Ecto neural progenitor cell (in vitro differentiated cells): ENCODE results near the gene SLC39A11.

Source experiments
- DNase-seq: peaks from one replicate; pipeline ENCODE4 v3.0.0-alpha.2; 2018; ENCODE audit warnings: low spot score

Gene SLC39A11

GRCh38 chr17:72976971-72977770 is 115.3 kb downstream of the SLC39A11 start:
- DNase-seq, result no peak

DNA sequence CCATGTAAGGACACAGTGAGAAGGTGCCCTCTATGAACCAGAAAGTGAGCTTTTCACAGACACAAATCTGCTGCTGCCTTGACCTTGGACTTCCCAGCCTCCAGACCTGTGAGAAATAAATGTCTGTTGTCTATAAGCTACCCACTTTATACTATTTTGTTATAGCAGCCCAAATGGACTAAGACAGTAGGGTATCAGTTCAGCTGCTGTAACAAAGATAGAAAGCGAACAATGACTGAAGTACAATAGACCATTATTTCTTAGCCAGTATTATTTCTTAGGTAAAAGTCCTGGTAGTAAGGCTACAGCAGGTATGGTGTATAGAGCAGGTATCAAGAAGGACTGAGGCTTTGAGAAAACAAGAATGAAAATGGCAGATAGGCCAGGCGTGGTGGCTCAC is 117.0 kb downstream of the SLC39A11 start:
- no peak for DNase-seq

- no peak for DNase-seq
Measured at GRCh38 chr17:72974605-72975232, 117.8 kb downstream of the SLC39A11 start.

DNA sequence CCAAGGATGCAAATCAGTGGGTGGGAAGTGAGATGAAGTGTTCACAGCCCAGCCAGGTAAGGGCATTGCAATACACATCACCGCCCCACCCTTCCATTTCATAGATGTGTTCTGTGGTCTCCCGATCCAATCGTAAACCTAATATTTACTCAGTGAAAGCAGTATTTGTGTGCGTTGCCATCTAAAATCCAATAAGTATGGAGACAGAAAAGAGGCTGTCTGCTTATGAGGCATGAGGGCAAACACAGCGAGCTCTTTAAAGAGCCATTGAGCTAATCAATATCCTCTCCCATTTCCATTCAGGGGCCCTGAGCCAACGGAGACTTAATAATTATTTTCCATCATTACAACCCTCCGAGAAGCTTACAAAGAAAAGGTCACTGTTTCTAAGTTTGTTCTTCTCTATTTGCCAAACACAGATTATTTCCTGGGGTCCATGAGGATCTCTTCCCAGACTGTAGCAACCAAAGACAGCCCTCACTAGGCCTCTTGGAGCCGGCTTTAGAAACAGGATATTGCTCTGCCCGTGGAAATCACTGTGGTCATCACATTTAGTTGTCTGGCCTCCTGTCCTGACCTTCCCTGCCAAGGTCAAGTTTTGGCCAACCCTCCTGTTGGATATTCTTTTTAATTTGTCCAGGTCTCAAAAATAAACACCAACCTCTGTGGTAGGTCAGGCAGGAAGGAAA is 120.1 kb downstream of the SLC39A11 start:
- DNase-seq, result no peak

GRCh38 chr17:72971226-72971880 is 121.1 kb downstream of the SLC39A11 start:
- no peak for DNase-seq

DNA sequence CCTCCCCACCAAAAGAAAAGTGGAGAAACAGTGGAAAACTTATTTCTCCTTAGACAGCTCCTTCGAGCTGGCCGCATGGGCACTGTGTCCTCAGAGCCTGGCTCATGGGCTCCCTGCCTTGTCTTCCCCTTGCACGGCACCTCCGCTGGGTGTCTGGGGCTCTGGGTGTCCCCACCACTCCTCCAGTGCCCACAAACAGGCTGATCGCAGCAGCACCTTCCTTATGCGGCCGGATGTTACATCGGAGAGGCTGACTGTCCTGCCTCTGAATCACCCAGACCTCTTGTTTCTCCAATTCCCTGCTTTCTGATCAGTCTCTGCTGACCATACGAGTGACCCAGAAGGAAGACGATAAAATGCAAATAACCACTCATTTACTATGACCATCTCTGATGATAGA is 121.7 kb downstream of the SLC39A11 start:
- no peak for DNase-seq

- no peak for DNase-seq
Measured at GRCh38 chr17:72970246-72970645, 122.2 kb downstream of the SLC39A11 start.

- DNase-seq, result no peak
Measured at GRCh38 chr17:72969293-72969906, 123.1 kb downstream of the SLC39A11 start.

- DNase-seq, result no peak
Measured at GRCh38 chr17:72968798-72969197, 123.7 kb downstream of the SLC39A11 start.

GRCh38 chr17:72967977-72968585 is 124.4 kb downstream of the SLC39A11 start:
- DNase-seq, result no peak

DNA sequence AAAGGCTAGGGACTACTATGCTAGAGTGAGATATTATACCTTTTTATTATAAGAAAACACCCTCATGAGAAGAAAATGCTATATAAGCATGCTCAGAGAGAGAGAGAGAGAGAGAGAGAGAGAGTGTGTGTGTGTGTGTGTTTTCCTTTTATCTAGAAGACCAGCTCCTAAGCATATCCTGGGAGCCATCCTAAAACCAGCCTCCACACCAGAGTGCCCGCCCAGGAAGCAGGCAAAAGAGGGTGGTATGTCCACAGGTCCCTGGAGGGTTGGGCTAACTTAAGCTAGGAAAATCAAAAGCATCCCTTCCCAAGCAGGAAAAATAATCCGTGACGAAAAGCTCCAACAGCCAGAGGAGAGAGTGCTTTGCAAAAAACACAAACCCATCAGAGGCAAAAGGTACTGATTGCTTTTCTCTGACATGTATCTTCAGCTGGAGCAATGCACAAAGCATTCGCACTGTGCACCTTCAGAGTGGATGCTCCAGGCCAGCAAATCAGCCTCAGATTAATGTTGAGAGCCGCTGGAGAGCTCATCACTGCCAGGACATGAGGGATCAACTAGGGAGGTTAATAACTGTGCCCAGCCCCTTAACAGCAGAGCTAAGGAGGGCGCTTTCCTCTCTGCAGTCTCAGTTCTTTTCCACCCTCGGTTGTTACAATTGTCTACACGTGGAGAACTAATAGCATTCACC is 125.1 kb downstream of the SLC39A11 start:
- DNase-seq, result no peak

- no peak for DNase-seq
Measured at GRCh38 chr17:72962106-72962505, 130.4 kb downstream of the SLC39A11 start.

DNA sequence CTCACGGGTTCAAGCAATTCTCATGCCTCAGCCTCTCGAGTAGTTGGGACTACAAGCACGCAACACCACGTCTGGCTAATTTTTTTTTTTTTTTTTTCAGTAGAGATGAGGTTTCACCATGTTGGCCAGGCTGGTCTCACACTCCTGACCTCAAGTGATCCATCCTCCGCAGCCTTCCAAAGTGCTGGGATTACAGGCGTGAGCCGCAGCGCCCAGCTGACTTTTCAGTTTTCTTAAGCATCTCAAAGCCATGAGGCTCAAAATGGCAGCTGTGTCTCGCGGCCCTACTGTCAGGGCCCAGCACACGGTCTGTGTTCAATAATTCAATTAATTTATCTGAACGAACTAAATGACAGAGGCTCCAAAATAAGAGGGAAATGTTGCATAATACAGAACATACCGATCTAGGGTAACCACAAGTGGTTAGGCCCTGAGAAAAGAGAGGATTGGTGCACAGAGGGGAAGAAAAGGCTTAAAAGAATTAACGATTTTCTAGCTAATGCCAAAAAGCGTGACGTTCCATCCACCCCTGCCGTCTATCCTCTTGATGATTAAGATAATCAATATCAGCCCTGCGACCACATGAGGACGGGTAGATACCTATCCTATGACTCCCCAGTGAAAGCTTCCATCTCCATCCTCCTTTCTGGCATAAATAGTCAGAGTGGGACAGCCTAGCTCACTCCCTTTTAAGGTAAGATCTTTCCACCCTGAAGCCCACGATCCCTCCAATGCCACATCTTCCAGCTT is 136.9 kb downstream of the SLC39A11 start:
- no peak for DNase-seq

DNA sequence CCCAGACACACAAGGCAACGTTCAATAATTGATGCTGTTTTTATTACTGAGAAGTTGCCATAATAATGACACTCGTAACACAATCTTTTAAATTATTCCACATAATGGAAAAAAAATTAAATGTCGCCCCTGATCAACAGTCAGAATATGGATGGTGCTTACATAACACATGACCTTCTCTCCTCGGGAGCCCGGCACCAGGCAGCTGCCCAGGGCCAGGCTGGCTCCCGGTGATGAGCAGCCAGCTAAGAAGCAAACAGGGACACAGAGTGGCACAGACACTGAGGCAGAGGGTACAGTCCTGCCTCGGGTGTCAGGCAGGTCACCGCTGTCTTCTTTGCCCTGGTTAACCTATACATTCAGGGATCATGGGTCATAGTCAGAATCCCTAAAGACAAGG is 137.9 kb downstream of the SLC39A11 start:
- no peak for DNase-seq

DNA sequence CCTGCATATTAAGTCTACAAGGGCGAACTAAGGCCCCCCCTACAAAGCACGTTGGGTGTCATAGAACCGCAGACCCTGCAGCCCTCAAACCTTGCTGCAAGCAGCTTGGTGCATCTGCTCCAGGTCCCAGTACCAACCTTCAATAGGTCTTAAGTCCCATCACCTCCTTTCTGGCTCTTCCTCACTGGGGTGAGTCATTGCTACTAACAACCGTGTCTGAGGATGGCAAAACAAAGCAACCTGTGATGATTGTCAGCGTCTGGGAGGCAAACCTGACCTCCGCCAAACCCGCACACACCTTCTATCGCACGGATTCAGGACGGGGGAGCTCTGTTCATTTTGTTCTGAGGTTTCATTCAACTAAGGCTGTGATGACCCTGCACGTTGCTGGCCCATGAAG is 138.9 kb downstream of the SLC39A11 start:
- DNase-seq, result no peak

DNA sequence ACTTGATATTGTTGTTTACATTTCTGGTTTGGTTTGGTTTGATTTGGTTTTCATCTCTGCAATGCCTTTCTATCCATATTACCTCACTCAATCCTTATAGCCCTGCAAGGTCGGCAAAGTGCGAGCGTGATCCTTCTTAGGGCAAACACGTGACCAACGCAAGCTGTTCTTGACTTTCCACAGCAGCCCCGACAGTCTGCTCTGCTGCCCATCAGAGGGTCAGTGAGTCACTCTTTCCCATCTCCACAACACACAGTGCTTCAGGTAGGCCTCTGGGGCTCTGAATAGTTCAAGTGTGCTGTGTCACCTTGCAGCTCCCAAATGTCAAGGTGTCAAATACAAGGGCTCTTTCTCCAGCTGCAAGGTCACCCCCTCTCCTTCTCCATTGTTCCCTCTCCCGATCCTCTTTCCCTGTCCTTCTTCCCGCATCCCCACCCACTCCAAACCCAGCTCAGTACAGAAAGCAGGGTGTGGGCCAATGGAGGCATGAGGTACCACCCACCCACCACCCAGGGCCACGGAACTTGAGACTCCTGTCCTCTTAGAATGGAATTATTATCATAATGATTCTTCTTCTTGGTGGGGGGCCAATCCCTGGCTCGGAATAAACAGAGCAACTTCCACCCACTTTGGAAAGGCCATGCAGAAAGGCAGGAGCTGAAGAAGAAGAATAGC is 139.7 kb downstream of the SLC39A11 start:
- DNase-seq, result no peak

DNA sequence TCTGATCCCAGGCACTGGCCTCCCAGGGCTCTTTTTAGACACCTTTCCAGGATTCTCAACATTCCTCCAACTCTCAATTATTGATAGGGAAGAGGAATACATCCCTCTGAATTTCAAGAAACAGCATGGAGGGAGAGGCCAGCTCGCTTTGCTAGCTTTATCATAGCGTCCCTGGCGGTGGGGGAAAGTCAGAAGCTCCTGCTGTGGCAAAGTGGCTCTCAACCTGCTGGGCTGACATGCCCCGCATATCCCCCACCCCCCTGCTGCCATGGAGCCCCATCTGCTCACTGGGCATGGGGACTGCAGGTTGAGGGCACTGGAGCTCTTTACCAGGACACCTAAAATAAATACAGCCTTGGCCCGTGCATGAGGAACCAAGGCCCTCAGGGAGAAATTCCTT is 140.3 kb downstream of the SLC39A11 start:
- no peak for DNase-seq

DNA sequence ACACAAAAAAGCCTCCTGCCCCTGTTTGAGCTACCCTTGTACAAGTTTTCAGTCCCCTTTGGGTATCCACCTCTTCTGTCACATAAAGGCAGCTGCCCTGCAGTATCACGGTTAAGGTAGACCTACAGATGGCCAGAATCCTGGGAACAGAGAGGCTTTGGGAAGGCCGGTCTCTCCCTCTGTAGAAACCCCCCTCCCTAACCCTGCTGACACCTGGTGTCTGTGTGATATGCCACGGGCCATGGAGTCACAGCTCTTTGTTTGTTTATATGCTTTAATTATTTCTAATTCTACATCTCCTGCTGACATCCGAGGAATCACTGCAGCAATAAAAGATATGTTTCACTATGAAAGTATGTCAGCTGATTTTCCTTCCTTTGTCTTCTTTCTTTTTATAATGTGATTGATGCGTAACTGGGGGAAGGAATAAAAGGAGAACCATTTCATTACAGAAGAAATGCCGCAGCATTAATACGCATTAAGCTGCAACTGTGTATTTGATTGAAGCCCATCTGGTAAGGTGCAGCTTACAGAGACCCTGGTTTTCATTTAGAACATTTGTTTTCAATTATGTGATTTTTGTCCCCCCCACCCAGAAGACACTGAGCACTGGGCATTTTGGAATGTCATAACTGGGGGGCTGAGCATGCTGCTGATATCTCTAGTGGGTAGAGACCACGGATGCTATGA is 142.1 kb downstream of the SLC39A11 start:
- DNase-seq, result no peak

- DNase-seq, result no peak
Measured at GRCh38 chr17:72948115-72948514, 144.4 kb downstream of the SLC39A11 start.
